Measurements from ENCODE around the gene DOCK6. TPM values are rescaled to one million over a fixed set of nuclear protein-coding genes. Genes with fewer than 3 reads are reported as not detected.

Gene DOCK6
- total RNA-seq, 1 donor from 2014 or later = 65.8 TPM

DNA sequence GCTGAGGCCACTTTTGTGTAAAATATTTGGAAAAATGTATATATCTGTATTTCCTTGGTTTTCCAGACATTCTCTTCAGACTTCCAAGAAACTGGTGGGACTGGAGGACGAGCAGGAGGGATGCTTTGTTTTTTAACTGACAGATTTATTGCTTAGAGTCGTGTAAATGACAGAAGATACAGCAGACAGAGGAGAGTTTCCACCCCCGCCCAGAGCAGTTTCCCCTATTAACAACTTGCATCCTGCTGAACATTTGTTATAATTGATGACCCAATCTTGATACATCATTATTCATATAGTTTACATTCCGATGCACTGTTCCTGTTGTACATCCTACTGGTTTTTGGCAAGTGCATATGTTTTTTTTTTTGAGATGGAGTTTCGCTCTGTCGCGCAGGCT, 7.1 kb upstream of the DOCK6 start:
- H3K27ac ChIP-seq = peak overlapping the region; percentile 21
- intact Hi-C loops (cut with DNase I) = no loop called here
- TF ChIP-seq POLR2A (IDR thresholded peaks at IDR 0.05) = no peak
- TF ChIP-seq, protein P1, sequence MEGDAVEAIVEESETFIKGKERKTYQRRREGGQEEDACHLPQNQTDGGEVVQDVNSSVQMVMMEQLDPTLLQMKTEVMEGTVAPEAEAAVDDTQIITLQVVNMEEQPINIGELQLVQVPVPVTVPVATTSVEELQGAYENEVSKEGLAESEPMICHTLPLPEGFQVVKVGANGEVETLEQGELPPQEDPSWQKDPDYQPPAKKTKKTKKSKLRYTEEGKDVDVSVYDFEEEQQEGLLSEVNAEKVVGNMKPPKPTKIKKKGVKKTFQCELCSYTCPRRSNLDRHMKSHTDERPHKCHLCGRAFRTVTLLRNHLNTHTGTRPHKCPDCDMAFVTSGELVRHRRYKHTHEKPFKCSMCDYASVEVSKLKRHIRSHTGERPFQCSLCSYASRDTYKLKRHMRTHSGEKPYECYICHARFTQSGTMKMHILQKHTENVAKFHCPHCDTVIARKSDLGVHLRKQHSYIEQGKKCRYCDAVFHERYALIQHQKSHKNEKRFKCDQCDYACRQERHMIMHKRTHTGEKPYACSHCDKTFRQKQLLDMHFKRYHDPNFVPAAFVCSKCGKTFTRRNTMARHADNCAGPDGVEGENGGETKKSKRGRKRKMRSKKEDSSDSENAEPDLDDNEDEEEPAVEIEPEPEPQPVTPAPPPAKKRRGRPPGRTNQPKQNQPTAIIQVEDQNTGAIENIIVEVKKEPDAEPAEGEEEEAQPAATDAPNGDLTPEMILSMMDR (IDR thresholded peaks at IDR 0.05) = no peak
- no peak for TF ChIP-seq POLR2AphosphoS5 (IDR thresholded peaks at IDR 0.05; ENCODE audit: insufficient read depth in 1 of 2, low read depth in 1 of 2)
- no peak overlapping the region for H3K4me3 ChIP-seq
- no peaks in the 10 kb centered on the region for H3K36me3 ChIP-seq
- H3K27me3 ChIP-seq = no peaks in the 10 kb centered on the region
- peaks cover 22% of the 10 kb centered on the region for H3K4me1 ChIP-seq
- no peaks in the 10 kb centered on the region for H3K9me3 ChIP-seq
- DNase-seq (ENCODE audit: extremely low spot score in 2 of 2) = no peak

DNA sequence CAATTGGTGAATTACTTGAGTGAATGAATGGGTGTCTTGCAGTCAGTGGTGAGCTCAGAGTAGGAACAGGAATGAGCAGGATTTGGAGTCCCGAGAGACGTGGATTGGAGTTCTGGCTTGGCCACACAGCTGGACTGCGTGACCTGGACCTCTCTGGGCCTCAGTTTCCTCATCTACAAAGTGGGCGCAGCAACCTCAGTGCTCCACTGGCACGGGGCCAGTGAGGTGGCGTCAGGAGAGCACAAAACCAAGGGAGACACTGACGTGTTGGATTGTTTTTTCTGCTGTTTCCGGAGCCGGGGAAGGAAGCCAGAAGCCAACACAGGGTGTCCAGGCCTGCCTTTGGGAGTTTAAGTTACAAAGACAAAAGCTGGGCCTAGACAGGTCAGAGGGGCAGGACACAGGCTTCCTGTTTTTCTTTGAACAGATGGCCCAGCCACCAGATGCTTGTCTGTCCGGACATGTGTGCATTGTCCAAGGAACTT, 6.5 kb upstream of the DOCK6 start:
- Histone ChIP-seq H3K27me3 (no peaks in the 10 kb centered on the region), H3K27ac (peak overlapping the region; percentile 21), H3K36me3 (no peaks in the 10 kb centered on the region), H3K4me3 (no peak overlapping the region), H3K4me1 (peaks cover 24% of the 10 kb centered on the region), H3K9me3 (no peaks in the 10 kb centered on the region)
- intact Hi-C loops (cut with DNase I) = no loop called here
- peak; percentile 73 to 86 for TF ChIP-seq POLR2AphosphoS5 (IDR thresholded peaks at IDR 0.05; ENCODE audit: insufficient read depth in 1 of 2, low read depth in 1 of 2)
- TF ChIP-seq POLR2A (IDR thresholded peaks at IDR 0.05) = no peak
- no peak for DNase-seq (ENCODE audit: extremely low spot score in 2 of 2)

DNA sequence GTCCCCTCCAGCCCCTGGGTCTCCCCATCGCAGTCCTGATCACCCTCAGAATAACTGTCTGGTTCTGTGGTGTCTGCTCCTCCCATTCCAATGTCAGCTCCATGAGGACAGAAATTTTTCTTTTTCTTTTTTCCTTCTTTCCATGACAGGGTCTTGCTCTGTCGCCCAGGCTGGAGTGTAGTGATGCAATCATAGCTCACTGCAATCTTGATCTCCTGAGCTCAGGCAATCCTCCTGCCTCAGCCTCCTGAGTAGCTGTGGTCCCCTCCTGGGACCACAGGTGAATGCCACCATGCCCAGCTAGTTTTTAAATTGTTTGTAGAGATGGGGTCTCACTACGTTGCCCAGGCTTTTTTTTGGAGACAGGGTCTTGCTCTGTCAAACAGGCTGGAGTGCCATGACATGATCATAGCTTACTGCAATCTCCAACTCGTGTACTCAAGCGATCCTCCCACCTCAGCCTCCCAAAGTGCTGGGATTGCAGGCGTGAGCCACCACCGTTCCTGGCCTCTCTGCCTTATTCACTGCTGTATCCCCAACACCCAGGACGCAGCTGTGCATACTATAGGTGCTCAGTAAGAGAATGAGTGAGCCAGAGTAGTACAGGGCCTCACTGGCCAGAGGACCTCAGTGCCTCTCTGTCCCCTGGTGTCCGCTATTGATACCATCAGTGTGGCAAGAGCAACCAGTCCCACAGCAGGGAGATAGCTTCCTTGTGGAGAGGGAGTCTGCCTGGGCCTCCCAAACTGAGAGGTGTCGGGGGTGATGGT, 5.2 kb upstream of the DOCK6 start:
- Histone ChIP-seq H3K4me1 (peaks cover 32% of the 10 kb centered on the region), H3K27ac (no peak overlapping the region), H3K4me3 (no peak overlapping the region), H3K9me3 (no peaks in the 10 kb centered on the region), H3K36me3 (no peaks in the 10 kb centered on the region), H3K27me3 (no peaks in the 10 kb centered on the region)
- TF ChIP-seq POLR2AphosphoS5 (IDR thresholded peaks at IDR 0.05; ENCODE audit: insufficient read depth in 1 of 2, low read depth in 1 of 2) = no peak
- no peak for TF ChIP-seq POLR2A (IDR thresholded peaks at IDR 0.05)
- TF ChIP-seq, protein P1 (IDR thresholded peaks at IDR 0.05) = no peak
- intact Hi-C loops (cut with DNase I) = no loop called here
- DNase-seq (ENCODE audit: extremely low spot score in 2 of 2) = no peak

DNA sequence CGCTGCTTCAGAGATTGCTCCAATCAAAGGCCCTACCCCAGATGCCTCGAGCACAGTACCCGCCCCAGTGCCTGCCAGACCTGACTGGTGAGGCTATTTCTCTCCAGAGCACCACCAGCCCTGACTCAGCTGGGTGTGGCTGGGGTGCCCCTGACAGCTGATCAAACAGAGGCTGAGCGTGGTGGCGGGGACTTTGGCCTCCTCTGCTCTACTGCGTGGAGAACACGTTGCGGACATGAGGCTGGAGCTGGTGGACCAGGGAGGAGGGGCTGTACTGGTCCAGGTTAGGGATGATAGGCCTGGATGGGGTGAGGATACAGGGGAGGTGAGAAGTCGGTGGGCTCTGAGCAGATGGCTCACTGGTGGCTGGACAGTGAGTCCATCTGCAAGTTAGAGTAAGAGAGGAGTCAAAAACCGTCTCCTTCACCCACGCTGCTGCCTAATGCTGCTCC, 3.5 kb upstream of the DOCK6 start:
- Histone ChIP-seq H3K9me3 (no peaks in the 10 kb centered on the region), H3K27me3 (no peaks in the 10 kb centered on the region), H3K27ac (peak overlapping the region; percentile 66), H3K36me3 (no peaks in the 10 kb centered on the region), H3K4me1 (peaks cover 41% of the 10 kb centered on the region), H3K4me3 (no peak overlapping the region)
- no peak for DNase-seq (ENCODE audit: extremely low spot score in 2 of 2)
- TF ChIP-seq POLR2A (IDR thresholded peaks at IDR 0.05) = no peak
- TF ChIP-seq POLR2AphosphoS5 (IDR thresholded peaks at IDR 0.05; ENCODE audit: insufficient read depth in 1 of 2, low read depth in 1 of 2) = peak; percentile 55 to 72
- intact Hi-C loops (cut with DNase I) = no loop called here

DNA sequence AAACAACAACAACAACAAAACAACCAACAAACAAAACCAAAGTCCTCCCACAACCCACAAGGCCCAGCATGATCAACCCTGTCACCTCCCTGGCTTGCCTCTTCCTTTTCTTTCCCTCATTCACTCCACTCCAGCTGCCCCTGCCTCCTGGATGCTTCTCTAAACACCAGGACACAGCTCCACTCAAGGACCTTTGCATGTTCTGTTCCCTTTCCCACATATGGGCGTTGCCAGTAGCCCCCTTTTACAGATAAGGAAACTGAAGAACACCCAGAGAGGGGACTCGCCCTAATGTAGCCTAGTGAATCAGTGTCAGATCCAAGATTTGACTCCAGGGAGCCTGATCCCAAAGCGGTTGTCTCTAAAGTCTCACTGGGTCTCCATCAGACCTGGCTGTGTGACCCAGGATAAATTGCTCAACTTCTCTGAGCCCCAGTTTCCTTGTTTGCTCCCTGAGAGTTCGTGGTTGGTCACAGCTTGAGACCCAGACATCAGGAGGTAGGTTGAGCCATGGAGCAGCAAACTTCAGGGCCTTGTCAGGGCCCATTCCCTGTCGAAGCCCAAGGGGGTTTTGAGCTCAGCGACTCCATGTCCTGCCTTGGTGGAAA, 3.0 kb upstream of the DOCK6 start:
- H3K27me3 ChIP-seq = no peaks in the 10 kb centered on the region
- no peaks in the 10 kb centered on the region for H3K36me3 ChIP-seq
- TF ChIP-seq POLR2AphosphoS5 (IDR thresholded peaks at IDR 0.05; ENCODE audit: insufficient read depth in 1 of 2, low read depth in 1 of 2) = no peak
- TF ChIP-seq POLR2A (IDR thresholded peaks at IDR 0.05) = no peak
- TF ChIP-seq, protein P1 (IDR thresholded peaks at IDR 0.05) = no peak
- H3K9me3 ChIP-seq = no peaks in the 10 kb centered on the region
- intact Hi-C loops (cut with DNase I) = no loop called here
- peaks cover 41% of the 10 kb centered on the region for H3K4me1 ChIP-seq
- no peak overlapping the region for H3K4me3 ChIP-seq
- DNase-seq (ENCODE audit: extremely low spot score in 2 of 2) = no peak
- peak overlapping the region; percentile 66 for H3K27ac ChIP-seq
